Prostate gland (tissue), 2 donors: ENCODE data around the gene KRTAP9-7.
A peak's percentile ranks its signal among the peaks of the same experiment; 100 is the strongest.

Experiments used
- CTCF ChIP-seq, 4 experiments: fragments of 200-600 bp in 2 of 4; fragments of 450-650 bp in 2 of 4; sonication (generic) in 2 of 4; IDR thresholded peaks; 1 replicate in 3 of 4; 2 replicates in 1 of 4; pipeline ENCODE4 v1.5.1; 2016 to 2019; ENCODE audit warnings: antibody characterized with exemption in 4 of 4, mild to moderate bottlenecking in 2 of 4, moderate library complexity in 2 of 4
- POLR2A ChIP-seq: fragments of 450-650 bp; IDR thresholded peaks from one replicate; pipeline ENCODE4 v1.6.1; 2016; ENCODE audit warnings: antibody characterized with exemption, mild to moderate bottlenecking
- POLR2AphosphoS5 ChIP-seq: sonication (generic); formaldehyde crosslinking; IDR thresholded peaks from one replicate; pipeline ENCODE4 v1.6.1; 2017; ENCODE audit warnings: antibody characterized with exemption

GRCh38 chr17:41264599-41264998, 10.9 kb upstream of the KRTAP9-7 start:
- TF ChIP-seq CTCF (IDR thresholded peaks at IDR 0.05) = no peak
- no peak for TF ChIP-seq POLR2A
- TF ChIP-seq POLR2AphosphoS5 = peak; percentile 51
